GM21717 (cell line): Measurements from ENCODE around the gene NPAS3.

Experiments used
- ATAC-seq: cut with Tn5 transposase; IDR thresholded peaks from one replicate; pipeline ENCODE4 v1.9.1; 2021; ENCODE audit warnings: mild to moderate bottlenecking, moderate library complexity; ENCODE audit not compliant: unreplicated experiment

Gene NPAS3

DNA sequence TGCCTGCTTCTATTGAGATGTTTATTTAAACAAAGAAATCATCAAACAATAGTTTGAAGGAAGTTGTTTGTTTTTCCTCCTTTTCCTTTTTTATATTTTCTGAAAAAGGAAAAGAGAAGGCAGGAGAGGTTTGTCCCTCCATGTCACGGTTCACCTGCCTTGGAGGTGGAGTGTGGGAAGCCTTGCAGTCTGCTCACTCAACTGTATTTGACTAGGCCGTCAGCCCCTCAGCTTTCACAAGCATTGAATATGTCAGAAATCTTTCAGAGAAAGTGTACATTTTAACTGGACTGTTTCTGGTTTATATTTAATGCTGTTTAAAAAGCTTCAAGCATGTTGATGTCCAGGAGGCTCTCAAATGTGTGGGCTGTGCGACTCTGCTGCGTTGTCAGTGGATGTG, 370.4 kb downstream of the NPAS3 start:
- no peak for ATAC-seq

DNA sequence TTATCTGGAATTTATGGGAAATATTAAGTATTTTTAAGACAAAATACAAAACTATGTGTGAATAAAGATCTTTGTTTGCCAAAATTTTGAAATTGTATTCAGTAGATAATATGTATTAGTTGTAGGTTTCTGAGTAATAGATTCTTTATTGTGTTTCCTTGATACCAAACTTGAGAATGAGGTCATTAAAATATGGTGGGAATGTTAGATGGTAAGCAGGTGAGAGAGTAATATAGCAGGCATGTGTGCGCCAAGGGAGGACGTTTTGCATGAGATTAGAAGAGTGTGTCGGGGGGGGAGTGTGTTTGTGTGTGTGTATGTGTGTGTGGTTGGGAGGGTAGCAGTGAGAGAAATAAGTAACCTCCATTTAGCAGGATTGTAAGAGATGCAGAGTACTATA, 376.5 kb downstream of the NPAS3 start:
- ATAC-seq = no peak

- ATAC-seq = no peak
These were observed 377.0 kb downstream of the NPAS3 start for GRCh38 chr14:33315721-33316120.

DNA sequence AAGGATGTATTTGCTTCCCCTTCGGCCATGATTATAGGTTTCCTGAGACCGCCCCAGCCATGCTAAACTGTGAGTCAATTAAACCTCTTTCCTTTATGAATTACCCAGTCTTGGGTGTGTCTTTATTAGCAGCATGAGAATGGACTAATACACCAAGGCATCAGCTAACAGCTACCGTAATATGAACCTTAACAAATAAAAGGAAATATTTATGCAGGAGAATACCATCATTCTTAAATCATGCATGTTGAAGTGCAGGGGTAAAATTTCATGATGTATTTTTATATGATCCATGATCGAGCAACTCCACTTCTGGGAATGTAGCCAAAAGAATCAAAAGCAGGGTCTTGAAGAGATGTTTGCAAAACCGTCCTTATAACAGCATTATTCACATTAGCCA, 379.0 kb downstream of the NPAS3 start:
- ATAC-seq = no peak

DNA sequence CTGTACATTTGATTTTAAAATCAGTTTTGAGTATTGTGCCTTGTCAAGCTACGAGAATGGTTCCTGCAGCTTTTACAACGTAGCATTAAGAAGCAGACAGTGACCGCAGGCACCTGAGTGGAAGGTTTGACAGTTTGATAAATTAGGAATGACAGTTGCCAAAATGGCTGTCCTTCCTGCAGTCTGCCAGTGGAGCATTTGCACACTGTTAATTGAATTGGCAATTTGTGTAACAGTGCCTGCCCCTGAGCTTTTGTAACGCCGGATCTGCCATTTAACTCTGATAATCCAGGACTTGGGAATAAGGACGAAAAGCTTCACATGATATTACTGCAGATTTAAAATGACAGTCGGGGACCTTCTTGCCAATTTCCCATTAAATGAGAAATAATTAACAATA, 385.3 kb downstream of the NPAS3 start:
- ATAC-seq = no peak

DNA sequence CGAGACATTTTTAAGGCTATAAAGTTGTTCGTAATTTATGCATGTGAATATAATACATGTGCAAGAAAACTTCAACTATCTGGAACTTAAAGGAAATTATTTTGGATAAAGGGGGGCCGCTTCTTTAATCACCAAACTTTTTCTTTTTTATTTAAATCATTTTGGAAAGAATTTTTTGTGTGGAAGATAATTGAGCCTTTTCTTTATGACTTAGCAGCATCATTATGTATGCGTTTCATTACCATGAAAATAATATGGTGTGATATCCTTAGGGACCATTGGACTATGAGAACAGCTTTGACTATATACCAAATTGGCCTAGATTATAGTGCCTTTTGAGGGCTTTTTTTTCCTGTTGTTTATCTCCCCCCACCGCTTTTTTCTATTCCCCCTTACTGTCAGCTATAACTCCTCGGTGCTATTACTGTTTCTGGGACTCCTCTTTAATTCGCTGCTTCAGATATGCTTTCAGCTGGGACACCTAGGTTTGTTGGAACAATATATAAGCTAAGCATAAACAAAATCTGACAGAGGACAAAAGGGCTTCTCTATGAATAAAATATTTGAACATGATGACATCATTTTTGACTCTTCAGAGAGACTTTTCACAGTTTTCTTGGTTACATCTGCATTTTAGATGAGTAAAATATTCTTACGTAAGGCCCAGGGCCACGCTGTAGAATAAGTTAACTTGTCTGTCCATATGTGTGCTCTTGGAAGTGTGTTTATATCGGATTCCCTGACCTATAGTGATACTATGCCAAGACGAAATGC, 392.7 kb downstream of the NPAS3 start:
- no peak for ATAC-seq

GRCh38 chr14:33332497-33332896, 393.8 kb downstream of the NPAS3 start:
- ATAC-seq = no peak

GRCh38 chr14:33335366-33335765, 396.7 kb downstream of the NPAS3 start:
- ATAC-seq = no peak

- no peak for ATAC-seq
These were observed 403.8 kb downstream of the NPAS3 start for GRCh38 chr14:33342299-33342974.

- ATAC-seq = no peak
These were observed 404.3 kb downstream of the NPAS3 start for GRCh38 chr14:33343016-33343415.

DNA sequence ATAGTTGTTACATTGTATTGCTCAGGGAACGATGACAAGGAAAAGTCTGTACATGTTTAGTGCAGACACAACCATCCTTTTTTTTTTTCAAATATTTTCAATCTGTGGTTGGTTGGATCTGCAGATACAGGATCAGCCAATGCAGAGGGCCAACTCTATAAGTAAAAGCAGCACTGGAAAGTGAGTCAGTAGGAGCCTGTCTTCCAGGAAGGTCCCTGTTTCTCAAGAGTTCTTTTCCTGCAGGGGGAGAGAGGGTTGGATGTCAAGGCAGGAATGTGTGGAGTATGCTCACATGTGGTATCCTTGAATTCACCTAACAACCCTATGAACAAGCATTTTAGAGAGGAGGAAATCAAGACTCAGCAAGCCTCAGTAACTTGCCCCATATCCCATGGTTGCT, 409.1 kb downstream of the NPAS3 start:
- no peak for ATAC-seq

- ATAC-seq = no peak
These were observed 409.8 kb downstream of the NPAS3 start for GRCh38 chr14:33348510-33348909.

DNA sequence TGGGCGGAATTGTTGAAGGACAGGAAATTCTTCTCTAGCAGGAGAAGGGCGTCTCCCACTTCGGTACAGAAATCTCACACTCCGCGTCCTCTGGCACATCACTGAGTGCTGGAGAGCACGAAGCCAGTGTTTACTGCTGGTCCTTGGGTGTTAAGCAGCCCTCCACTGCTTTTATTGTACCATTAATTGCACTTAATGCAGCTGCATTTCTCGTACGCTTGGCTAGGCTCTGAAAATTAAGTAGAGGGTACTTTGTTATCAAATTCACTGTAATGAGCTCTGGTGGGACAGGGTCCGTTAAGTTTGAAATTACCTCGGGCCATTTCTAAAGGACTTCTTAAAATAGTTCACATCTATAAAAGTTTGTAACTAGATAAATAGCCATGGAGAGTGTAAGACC, 411.2 kb downstream of the NPAS3 start:
- no peak for ATAC-seq

GRCh38 chr14:33350366-33350990, 411.8 kb downstream of the NPAS3 start:
- ATAC-seq = no peak

GRCh38 chr14:33352821-33353220, 414.1 kb downstream of the NPAS3 start:
- no peak for ATAC-seq

DNA sequence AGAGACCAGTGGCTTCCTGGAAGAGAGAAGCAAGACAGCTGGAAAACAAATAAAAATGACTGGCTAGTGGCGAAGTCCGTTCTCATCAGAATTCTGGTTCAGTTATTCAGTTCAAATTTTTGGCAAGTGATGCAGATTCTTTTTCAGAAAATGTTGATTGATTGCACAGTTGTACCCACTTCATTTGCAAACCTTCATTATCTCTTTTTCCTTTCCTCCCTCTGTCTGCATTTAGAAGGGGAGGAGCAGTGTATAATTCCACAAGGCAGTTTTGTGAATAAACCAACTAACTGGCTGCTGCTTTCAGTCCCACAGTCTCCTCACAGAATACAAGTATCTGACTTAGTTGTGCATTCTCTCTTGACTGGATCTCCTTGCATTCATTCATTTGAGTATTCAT, 417.5 kb downstream of the NPAS3 start:
- ATAC-seq = no peak

- ATAC-seq = no peak
These were observed 418.7 kb downstream of the NPAS3 start for GRCh38 chr14:33357225-33358010.

GRCh38 chr14:33359288-33359881, 420.7 kb downstream of the NPAS3 start:
- ATAC-seq = no peak

DNA sequence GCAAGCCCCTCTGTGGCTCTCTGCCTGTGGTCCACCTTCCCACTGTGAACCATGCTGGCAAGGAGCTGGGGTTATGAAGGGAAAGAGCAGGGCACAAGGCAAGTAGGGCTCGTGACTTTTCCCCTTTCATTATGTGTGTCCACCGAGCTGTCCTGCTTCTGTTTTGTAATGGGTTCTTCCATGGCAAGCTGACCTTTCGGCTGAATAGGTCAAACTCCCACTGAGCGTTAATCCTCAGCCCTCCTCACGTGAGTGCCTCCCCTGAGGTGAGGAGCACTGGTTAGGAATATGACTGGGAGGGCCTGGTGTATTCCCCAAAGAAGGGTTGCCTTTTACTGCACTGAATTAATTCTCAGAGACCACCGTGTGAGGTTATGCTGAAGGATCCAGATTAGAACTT, 424.3 kb downstream of the NPAS3 start:
- no peak for ATAC-seq

DNA sequence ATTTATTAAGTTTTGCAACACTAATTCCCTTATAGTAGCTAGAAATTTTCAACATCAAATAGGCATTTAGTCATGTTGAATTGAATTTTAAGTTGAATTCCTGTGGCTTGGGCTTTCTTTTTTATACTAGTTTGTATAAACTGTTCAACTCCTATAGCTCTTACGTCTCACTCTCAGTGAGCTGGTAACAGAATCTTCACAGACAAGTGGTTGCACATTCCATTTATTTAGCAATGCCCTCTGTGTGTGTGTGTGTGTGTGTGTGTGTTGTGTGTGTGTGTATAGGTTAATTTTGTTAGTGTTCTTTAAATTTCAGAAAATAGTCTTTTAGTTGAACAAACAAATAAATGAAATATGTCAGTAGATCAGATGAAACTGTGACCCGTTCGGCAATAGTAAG, 425.0 kb downstream of the NPAS3 start:
- ATAC-seq = no peak

GRCh38 chr14:33364466-33364865, 425.8 kb downstream of the NPAS3 start:
- ATAC-seq = no peak
